ENCODE data around the gene SSBP3. TPM values are rescaled to one million over a fixed set of nuclear protein-coding genes. Genes with fewer than 3 reads are reported as not detected.

SSBP3 gene
- total and polyA plus RNA-seq, 9 of the 15 experiments (the other 6 are each of a cell fraction or from before 2014, with no cell fraction given) = 8.7 to 108 (median 33.8) TPM

DNA sequence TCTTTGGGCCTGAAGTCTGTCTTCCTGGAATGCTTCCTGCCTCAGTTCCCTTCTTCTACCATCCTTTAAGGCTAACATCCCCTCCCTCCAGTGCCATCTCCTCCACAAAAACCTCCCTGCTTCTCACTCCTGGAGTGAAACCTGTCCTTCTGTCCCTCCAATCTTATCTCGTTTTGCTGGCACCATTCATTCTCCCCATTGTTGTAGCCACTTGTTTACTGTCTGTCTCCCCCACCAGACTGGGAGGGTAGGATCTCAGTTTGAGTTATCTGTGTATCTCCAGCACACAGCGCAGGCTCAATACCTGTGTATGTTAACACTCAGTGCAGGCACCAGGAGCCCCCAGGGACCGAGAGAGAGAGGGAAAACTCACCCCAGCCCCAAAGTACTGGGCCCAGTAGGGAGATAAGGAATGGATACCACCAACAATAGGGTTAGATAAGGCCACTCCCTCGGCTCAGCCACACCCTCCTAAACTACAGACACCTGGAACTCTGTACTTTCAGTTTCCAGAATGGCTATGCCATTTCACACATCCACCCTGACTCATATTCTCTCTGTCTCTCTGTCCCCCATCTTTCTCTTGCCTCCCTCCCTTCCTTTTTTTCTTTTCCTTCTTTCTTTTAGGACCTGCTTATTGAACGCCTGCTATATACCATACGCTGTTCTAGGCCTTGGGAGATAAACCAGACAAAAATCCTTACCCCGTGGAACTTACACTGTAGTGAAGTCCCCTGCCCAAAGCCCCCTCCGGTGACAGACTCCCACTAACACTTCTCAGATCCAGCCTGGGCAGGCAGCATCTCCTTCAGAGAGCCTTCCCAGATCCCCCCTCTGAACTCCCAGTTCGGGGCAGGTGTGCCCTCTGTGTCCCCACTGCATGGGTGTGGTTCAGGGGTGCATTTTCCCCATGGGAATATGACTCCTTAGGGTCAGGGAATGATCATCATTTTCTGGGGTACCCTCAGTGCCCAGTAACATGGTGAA lies 3.3 kb upstream of the SSBP3 start (continued):
- TF ChIP-seq ZNF592 (IDR thresholded peaks at IDR 0.05) (peak; percentile 54), PML (IDR thresholded peaks at IDR 0.05; ENCODE audit: low read length) (no peak), NR2C1 (IDR thresholded peaks at IDR 0.05) (no peak), NR2C1 (tag; IDR thresholded peaks at IDR 0.05) (no peak), ZNF785 (CRISPR knock-in tag; IDR thresholded peaks at IDR 0.05) (no peak), SMC3 (conservative IDR thresholded peaks at IDR 0.05; ENCODE audit: insufficient read depth, low read depth, low read length) (no peak), RBM39 (optimal IDR thresholded peaks at IDR 0.05; ENCODE audit: low read depth, low read length) (no peak), ILK (tag; IDR thresholded peaks at IDR 0.05; ENCODE audit: borderline replicate concordance, low read depth) (no peak), BCL6 (CRISPR knock-in tag; IDR thresholded peaks at IDR 0.05) (no peak), RCOR1 (IDR thresholded peaks at IDR 0.05; ENCODE audit: borderline replicate concordance in 1 of 2, low read depth in 2 of 2, low read length in 2 of 2) (peak in 1 of 2 experiments; percentile 67; a peak in 2 of 4 replicates), TFAP4 (CRISPR knock-in tag; IDR thresholded peaks at IDR 0.05; ENCODE audit: borderline replicate concordance) (no peak), ZNF507 (tag; conservative IDR thresholded peaks at IDR 0.05) (no peak), SMAD3 (CRISPR knock-in tag; conservative IDR thresholded peaks at IDR 0.05) (no peak), PHF20 (IDR thresholded peaks at IDR 0.05; ENCODE audit: partially characterized antibody) (no peak), NFE2L1 (tag; IDR thresholded peaks at IDR 0.05; ENCODE audit: borderline replicate concordance, low read depth) (no peak), POLR2AphosphoS2 (IDR thresholded peaks at IDR 0.05; ENCODE audit: low read length) (no peak), FOS (IDR thresholded peaks at IDR 0.05; ENCODE audit: extremely low read depth, insufficient read length) (no peak)
- TF ChIP-seq, protein P1, sequence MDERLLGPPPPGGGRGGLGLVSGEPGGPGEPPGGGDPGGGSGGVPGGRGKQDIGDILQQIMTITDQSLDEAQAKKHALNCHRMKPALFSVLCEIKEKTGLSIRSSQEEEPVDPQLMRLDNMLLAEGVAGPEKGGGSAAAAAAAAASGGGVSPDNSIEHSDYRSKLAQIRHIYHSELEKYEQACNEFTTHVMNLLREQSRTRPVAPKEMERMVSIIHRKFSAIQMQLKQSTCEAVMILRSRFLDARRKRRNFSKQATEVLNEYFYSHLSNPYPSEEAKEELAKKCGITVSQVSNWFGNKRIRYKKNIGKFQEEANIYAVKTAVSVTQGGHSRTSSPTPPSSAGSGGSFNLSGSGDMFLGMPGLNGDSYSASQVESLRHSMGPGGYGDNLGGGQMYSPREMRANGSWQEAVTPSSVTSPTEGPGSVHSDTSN (CRISPR knock-in tag; IDR thresholded peaks at IDR 0.05; ENCODE audit: low read depth) = no peak
- TF ChIP-seq, protein P1 (tag; conservative IDR thresholded peaks at IDR 0.05; ENCODE audit: low read depth) = no peak
